ENCODE data around the gene KRT39. TPM values are rescaled to one million over a fixed set of nuclear protein-coding genes. Genes with fewer than 3 reads are reported as not detected.

KRT39 gene
- total and polyA plus RNA-seq, 2 of the 13 experiments (the other 11 are each of a cell fraction or from before 2014, with no cell fraction given), result 0.07 to 1.2 TPM

GRCh38 chr17:40936437-40936971, 30.2 kb downstream of the KRT39 start (continued):
- no peak for TF ChIP-seq RNF219 (CRISPR knock-in tag; IDR thresholded peaks at IDR 0.05)
- TF ChIP-seq HNF4A (CRISPR knock-in tag; IDR thresholded peaks at IDR 0.05), result peak; percentile 41
- TF ChIP-seq ZNF816 (CRISPR knock-in tag; IDR thresholded peaks at IDR 0.05; ENCODE audit: borderline replicate concordance), result no peak
- TF ChIP-seq ZNF709 (CRISPR knock-in tag; IDR thresholded peaks at IDR 0.05), result no peak
- TF ChIP-seq DNMT3B (CRISPR knock-in tag; conservative IDR thresholded peaks at IDR 0.05), result no peak
- TF ChIP-seq PHB2 (IDR thresholded peaks at IDR 0.05; ENCODE audit: partially characterized antibody), result no peak
- TF ChIP-seq KMT2B (CRISPR knock-in tag; IDR thresholded peaks at IDR 0.05), result no peak
- no peak; the same call in 1 of the 2 replicates for TF ChIP-seq PAXIP1 (CRISPR knock-in tag; conservative IDR thresholded peaks at IDR 0.05)
- no peak for TF ChIP-seq GTF2F1 (IDR thresholded peaks at IDR 0.05; ENCODE audit: low read length)
- no peak for TF ChIP-seq MAFF (IDR thresholded peaks at IDR 0.05; ENCODE audit: low read depth, low read length)
- no peak for TF ChIP-seq ZNF44 (CRISPR knock-in tag; IDR thresholded peaks at IDR 0.05)
- TF ChIP-seq PITX1 (CRISPR knock-in tag; IDR thresholded peaks at IDR 0.05), result no peak
- no peak for TF ChIP-seq ZNF639 (CRISPR knock-in tag; conservative IDR thresholded peaks at IDR 0.05)
- no peak for TF ChIP-seq NCOR1 (IDR thresholded peaks at IDR 0.05; ENCODE audit: borderline replicate concordance, low read length)
- TF ChIP-seq RELA (CRISPR knock-in tag; IDR thresholded peaks at IDR 0.05), result no peak
- TF ChIP-seq HNRNPUL1 (IDR thresholded peaks at IDR 0.05; ENCODE audit: low read depth, low read length), result no peak
- TF ChIP-seq NAIF1 (CRISPR knock-in tag; IDR thresholded peaks at IDR 0.05; ENCODE audit: borderline replicate concordance), result no peak
- TF ChIP-seq MED1 (CRISPR knock-in tag; IDR thresholded peaks at IDR 0.05), result peak; percentile 49; the same call in 1 of the 2 replicates
- TF ChIP-seq CREBL2 (CRISPR knock-in tag; IDR thresholded peaks at IDR 0.05; ENCODE audit: borderline replicate concordance), result no peak
- TF ChIP-seq ONECUT2 (CRISPR knock-in tag; IDR thresholded peaks at IDR 0.05), result no peak
- TF ChIP-seq ZBTB39 (CRISPR knock-in tag; IDR thresholded peaks at IDR 0.05), result no peak
- TF ChIP-seq ZSCAN12 (CRISPR knock-in tag; IDR thresholded peaks at IDR 0.05), result no peak
- no peak for TF ChIP-seq ZNF598 (CRISPR knock-in tag; IDR thresholded peaks at IDR 0.05; ENCODE audit: borderline replicate concordance)

Data from HepG2 (cell line).